Measurements from ENCODE around the gene TMTC4. TPM values are rescaled to one million over a fixed set of nuclear protein-coding genes. Genes with fewer than 3 reads are reported as not detected.

The TMTC4 gene
- total RNA-seq, 1 donor from 2014 or later = 10.9 TPM

- Histone ChIP-seq H3K9me3 (no peaks in the 10 kb centered on the region), H3K4me3 (no peak overlapping the region), H3K27ac (no peak overlapping the region), H3K4me1 (peaks cover 4% of the 10 kb centered on the region), H3K36me3 (peaks cover 19% of the 10 kb centered on the region), H3K27me3 (ENCODE audit: low read depth) (no peaks in the 10 kb centered on the region)
- TF ChIP-seq, protein P1, sequence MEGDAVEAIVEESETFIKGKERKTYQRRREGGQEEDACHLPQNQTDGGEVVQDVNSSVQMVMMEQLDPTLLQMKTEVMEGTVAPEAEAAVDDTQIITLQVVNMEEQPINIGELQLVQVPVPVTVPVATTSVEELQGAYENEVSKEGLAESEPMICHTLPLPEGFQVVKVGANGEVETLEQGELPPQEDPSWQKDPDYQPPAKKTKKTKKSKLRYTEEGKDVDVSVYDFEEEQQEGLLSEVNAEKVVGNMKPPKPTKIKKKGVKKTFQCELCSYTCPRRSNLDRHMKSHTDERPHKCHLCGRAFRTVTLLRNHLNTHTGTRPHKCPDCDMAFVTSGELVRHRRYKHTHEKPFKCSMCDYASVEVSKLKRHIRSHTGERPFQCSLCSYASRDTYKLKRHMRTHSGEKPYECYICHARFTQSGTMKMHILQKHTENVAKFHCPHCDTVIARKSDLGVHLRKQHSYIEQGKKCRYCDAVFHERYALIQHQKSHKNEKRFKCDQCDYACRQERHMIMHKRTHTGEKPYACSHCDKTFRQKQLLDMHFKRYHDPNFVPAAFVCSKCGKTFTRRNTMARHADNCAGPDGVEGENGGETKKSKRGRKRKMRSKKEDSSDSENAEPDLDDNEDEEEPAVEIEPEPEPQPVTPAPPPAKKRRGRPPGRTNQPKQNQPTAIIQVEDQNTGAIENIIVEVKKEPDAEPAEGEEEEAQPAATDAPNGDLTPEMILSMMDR (IDR thresholded peaks at IDR 0.05) = no peak
- intact Hi-C loops (cut with DNase I) = no loop called here
- no peak for ATAC-seq
- no peak for DNase-seq
Observed at GRCh38 chr13:100610391-100611347, 63.9 kb downstream of the TMTC4 start.

DNA sequence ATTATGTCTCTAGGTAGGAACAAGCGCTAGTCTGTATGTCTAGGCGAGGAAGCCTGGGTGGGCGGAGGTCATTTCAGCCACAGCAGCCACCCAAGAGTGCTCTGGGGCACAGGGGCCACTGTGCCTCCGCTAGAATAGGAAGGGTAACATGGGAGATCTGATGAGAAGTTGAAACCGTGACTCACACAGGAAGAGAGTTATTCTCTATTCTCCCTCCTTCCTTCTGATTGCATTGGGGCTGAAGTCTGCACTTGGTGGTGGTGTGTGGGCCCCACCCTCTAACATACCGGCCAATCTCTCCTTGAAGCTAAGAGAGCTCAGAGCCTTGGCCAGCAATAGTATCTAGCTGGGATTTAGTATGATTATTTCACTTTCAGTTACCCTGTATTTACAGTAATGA, 65.7 kb downstream of the TMTC4 start:
- intact Hi-C loops (cut with DNase I) = no loop called here
- Histone ChIP-seq H3K36me3 (peaks cover 19% of the 10 kb centered on the region), H3K4me1 (peaks cover 4% of the 10 kb centered on the region), H3K27me3 (ENCODE audit: low read depth) (no peaks in the 10 kb centered on the region), H3K27ac (no peak overlapping the region), H3K4me3 (no peak overlapping the region), H3K9me3 (no peaks in the 10 kb centered on the region)
- ATAC-seq = peak; percentile 37 to 63
- TF ChIP-seq, protein P1 (IDR thresholded peaks at IDR 0.05) = no peak
- DNase-seq = no peak

- TF ChIP-seq, protein P1 (IDR thresholded peaks at IDR 0.05) = no peak
- H3K27ac ChIP-seq = no peak overlapping the region
- H3K4me3 ChIP-seq = no peak overlapping the region
- H3K9me3 ChIP-seq = no peaks in the 10 kb centered on the region
- DNase-seq = no peak
- no peak for ATAC-seq
- H3K36me3 ChIP-seq = peaks cover 19% of the 10 kb centered on the region
- intact Hi-C loops (cut with DNase I) = no loop called here
- no peaks in the 10 kb centered on the region for H3K27me3 ChIP-seq (ENCODE audit: low read depth)
- H3K4me1 ChIP-seq = peaks cover 4% of the 10 kb centered on the region
Observed at GRCh38 chr13:100608489-100608888, 66.1 kb downstream of the TMTC4 start.

- Histone ChIP-seq H3K4me1 (peaks cover 3% of the 10 kb centered on the region), H3K36me3 (peaks cover 8% of the 10 kb centered on the region), H3K27me3 (ENCODE audit: low read depth) (no peaks in the 10 kb centered on the region), H3K27ac (no peak overlapping the region), H3K9me3 (no peaks in the 10 kb centered on the region), H3K4me3 (no peak overlapping the region)
- intact Hi-C loops (cut with DNase I) = no loop called here
- ATAC-seq = no peak
- no peak for DNase-seq
- TF ChIP-seq, protein P1 (IDR thresholded peaks at IDR 0.05) = no peak
Observed at GRCh38 chr13:100604918-100605710, 69.5 kb downstream of the TMTC4 start.

- Histone ChIP-seq H3K4me3 (no peak overlapping the region), H3K27ac (no peak overlapping the region), H3K4me1 (no peaks in the 10 kb centered on the region), H3K36me3 (peaks cover 4% of the 10 kb centered on the region), H3K9me3 (no peaks in the 10 kb centered on the region), H3K27me3 (ENCODE audit: low read depth) (no peaks in the 10 kb centered on the region)
- DNase-seq (no peak), ATAC-seq (no peak)
- intact Hi-C loops (cut with DNase I) = no loop called here
- TF ChIP-seq, protein P1 (IDR thresholded peaks at IDR 0.05) = no peak
Observed at GRCh38 chr13:100602493-100603111, 72.0 kb downstream of the TMTC4 start.
